H1 (cell line): ENCODE results near the gene HERC3. TPM values are rescaled to one million over a fixed set of nuclear protein-coding genes. Genes with fewer than 3 reads are reported as not detected.

ENCODE experiments used
- CHD7 ChIP-seq: fragments of 300-600 bp; sonication (generic); IDR thresholded peaks from 2 replicates; pipeline ENCODE4 v1.7.1; 2012; ENCODE audit warnings: low read length, moderate library complexity, mild to moderate bottlenecking, inconsistent platforms; ENCODE audit not compliant: insufficient replicate concordance
- CREB1 ChIP-seq: IDR thresholded peaks from 2 replicates; pipeline ENCODE4 v1.6.1; 2012; ENCODE audit warnings: inconsistent platforms
- polyA plus RNA-seq, 7 experiments: library from polyadenylated mRNA; depleted of rRNA in 3 of 7; stranded (reverse) in 5 of 7; unstranded in 2 of 7; fragments of >200 nt in 5 of 7; fragments of 200-250 nt in 2 of 7; gene quantifications; 1 replicate in 5 of 7; 2 replicates in 1 of 7; 4 replicates in 1 of 7; pipeline versions ENCODE4 v1.2.1 to v1.2.3, GENCODE V29; 2011 to 2013; ENCODE audit warnings: missing spikeins in 2 of 7, mixed read lengths in 2 of 7
- total RNA-seq: library from RNA; stranded (reverse); fragmentation: NEBNext Ultra II Directional; extraction: Animal tissue kit (Norgen Biotek cat#: 25700); gene quantifications from 2 replicates; pipeline ENCODE4 v1.2.1, GENCODE V29; 2021

The HERC3 gene
- total and polyA plus RNA-seq, 2 of the 8 experiments (the other 6 are each of a cell fraction or from before 2014, with no cell fraction given): 1.4 to 5.7 TPM

GRCh38 chr4:88719381-88719780, 127.1 kb downstream of the HERC3 start (continued):
- no peak for TF ChIP-seq CHD7
- TF ChIP-seq CREB1: no peak
